Cardiac muscle cell (in vitro differentiated cells and primary cell): ENCODE data around the gene COMMD9. TPM values are rescaled to one million over a fixed set of nuclear protein-coding genes. Genes with fewer than 3 reads are reported as not detected.

ENCODE experiments used
- DNase-seq, 2 donors: peaks; one replicate each; pipeline versions ENCODE4 v3.0.0 to v3.0.0-alpha.2; 2010 to 2017; ENCODE audit warnings: low read depth in 1 of 2, low spot score in 1 of 2
- H3K27ac ChIP-seq: fragments of 200-600 bp; sonication (generic); 2 replicates; pipeline ENCODE4 v1.5.1; 2016
- H3K27me3 ChIP-seq: fragments of 200-600 bp; sonication (generic); 2 replicates; pipeline ENCODE4 v1.6.0; 2016; ENCODE audit warnings: control low read depth
- H3K36me3 ChIP-seq: fragments of 200-600 bp; sonication (generic); 2 replicates; pipeline ENCODE4 v1.5.1; 2016; ENCODE audit warnings: control low read depth
- H3K4me1 ChIP-seq: fragments of 200-600 bp; sonication (generic); 2 replicates; pipeline ENCODE4 v1.8.1; 2017; ENCODE audit warnings: low read depth, mild to moderate bottlenecking, mixed run types
- H3K4me3 ChIP-seq: fragments of 200-600 bp; sonication (generic); 2 replicates; pipeline ENCODE4 v1.5.1; 2016; ENCODE audit warnings: mild to moderate bottlenecking
- H3K9me3 ChIP-seq: fragments of 200-600 bp; sonication (generic); 2 replicates; pipeline ENCODE4 v1.5.1; 2017; ENCODE audit warnings: low read depth, mild to moderate bottlenecking, control low read depth
- CTCF ChIP-seq: IDR thresholded peaks from 2 replicates; pipeline ENCODE4 v1.5.1; 2012; ENCODE audit warnings: low read depth, mild to moderate bottlenecking, low read length
- polyA plus RNA-seq: library from polyadenylated mRNA; unstranded; fragments of >200 nt; fragmentation: Nextera tagmentation; extraction: Ambion mirVana; gene quantifications from 2 replicates; pipeline ENCODE4 v1.2.1, GENCODE V29; 2016
- total RNA-seq: library from RNA; depleted of rRNA; stranded (reverse); fragments of >200 nt; gene quantifications from 2 replicates; pipeline ENCODE4 v1.2.3, GENCODE V29; 2016

The COMMD9 gene
- total and polyA plus RNA-seq, 2 experiments from 2014 or later: 34.2 to 84.9 TPM

- Histone ChIP-seq H3K27me3 (peaks cover 19% of the 10 kb centered on the region), H3K9me3 (no peaks in the 10 kb centered on the region), H3K4me1 (peaks cover 4% of the 10 kb centered on the region), H3K4me3 (no peak overlapping the region), H3K27ac (no peak overlapping the region), H3K36me3 (no peaks in the 10 kb centered on the region)
- peak; percentile 41 for TF ChIP-seq CTCF
- DNase-seq: peak in 1 of 2 donors; percentile 63
Measured at GRCh38 chr11:36292311-36292722, 3.1 kb upstream of the COMMD9 start.

- peak overlapping the region; percentile 72 for H3K4me3 ChIP-seq
- DNase-seq: peak; percentile 4 to 27
- H3K36me3 ChIP-seq: no peaks in the 10 kb centered on the region
- peak overlapping the region; percentile 61 for H3K27ac ChIP-seq
- no peaks in the 10 kb centered on the region for H3K9me3 ChIP-seq
- no peak for TF ChIP-seq CTCF
- peaks cover 4% of the 10 kb centered on the region for H3K4me1 ChIP-seq
- peaks cover 19% of the 10 kb centered on the region for H3K27me3 ChIP-seq
Measured at GRCh38 chr11:36288442-36289225, 590 bp downstream of the COMMD9 start.

GRCh38 chr11:36282926-36283325, 6.3 kb downstream of the COMMD9 start:
- no peaks in the 10 kb centered on the region for H3K36me3 ChIP-seq

GRCh38 chr11:36281850-36282249, 7.4 kb downstream of the COMMD9 start:
- H3K27ac ChIP-seq: no peak overlapping the region
- no peaks in the 10 kb centered on the region for H3K27me3 ChIP-seq
- H3K4me1 ChIP-seq: no peaks in the 10 kb centered on the region
- DNase-seq: no peak
- H3K36me3 ChIP-seq: no peaks in the 10 kb centered on the region
- TF ChIP-seq CTCF: no peak
- H3K9me3 ChIP-seq: no peaks in the 10 kb centered on the region
- no peak overlapping the region for H3K4me3 ChIP-seq

More at GRCh38 chr11:36282926-36283325, 6.3 kb downstream of the COMMD9 start:
- no peak overlapping the region for H3K27ac ChIP-seq
- H3K4me3 ChIP-seq: no peak overlapping the region
- DNase-seq: no peak
- no peaks in the 10 kb centered on the region for H3K4me1 ChIP-seq
- H3K9me3 ChIP-seq: no peaks in the 10 kb centered on the region
- no peaks in the 10 kb centered on the region for H3K27me3 ChIP-seq
- TF ChIP-seq CTCF: no peak

GRCh38 chr11:36280531-36280930, 8.7 kb downstream of the COMMD9 start:
- TF ChIP-seq CTCF: no peak
- Histone ChIP-seq H3K27me3 (no peaks in the 10 kb centered on the region), H3K27ac (no peak overlapping the region), H3K4me3 (no peak overlapping the region), H3K36me3 (no peaks in the 10 kb centered on the region), H3K4me1 (no peaks in the 10 kb centered on the region), H3K9me3 (no peaks in the 10 kb centered on the region)
- peak in 1 of 2 donors; percentile 30 for DNase-seq
